HG02852 (cell line): ENCODE data around the gene GPR146.

Experiments
- ATAC-seq: cut with Tn5 transposase; IDR thresholded peaks from one replicate; pipeline ENCODE4 v1.9.1; 2021; ENCODE audit warnings: mild to moderate bottlenecking, moderate library complexity; ENCODE audit not compliant: unreplicated experiment

GPR146 gene

DNA sequence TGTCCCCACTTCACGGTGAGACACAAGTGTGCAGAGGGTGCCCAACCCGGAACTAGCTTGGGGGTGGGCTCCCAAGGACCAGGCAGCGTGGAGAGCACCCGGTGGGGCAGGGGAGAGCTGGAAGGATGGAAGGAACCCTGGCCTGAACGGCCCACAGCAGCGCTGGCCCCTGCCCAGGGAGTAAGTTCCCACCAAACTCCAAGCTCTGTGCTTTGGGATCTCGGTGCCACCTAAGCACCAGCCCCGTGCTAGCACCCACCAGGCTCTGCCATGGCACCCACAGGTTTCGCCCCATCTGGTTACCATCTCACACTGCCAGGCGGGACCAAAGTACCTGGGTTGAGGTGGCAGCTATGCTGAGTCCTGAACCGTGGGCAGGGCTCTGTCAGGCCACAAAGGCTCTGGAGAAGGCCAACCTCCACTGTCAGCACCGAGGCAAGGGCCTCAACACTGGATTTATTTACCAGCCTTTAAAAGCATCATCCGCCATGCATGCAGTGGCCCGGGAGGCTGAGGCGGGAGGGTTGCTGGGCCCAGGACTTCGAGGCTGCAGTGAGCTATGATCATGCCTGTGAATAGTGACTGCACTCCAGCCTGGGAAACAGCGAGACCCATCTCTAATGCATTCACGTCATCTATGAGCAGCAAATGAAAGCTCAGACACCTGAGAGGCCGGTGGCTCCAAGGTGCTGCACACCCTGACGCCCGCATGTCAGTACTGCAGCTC is 59.6 kb downstream of the GPR146 start:
- ATAC-seq: no peak

DNA sequence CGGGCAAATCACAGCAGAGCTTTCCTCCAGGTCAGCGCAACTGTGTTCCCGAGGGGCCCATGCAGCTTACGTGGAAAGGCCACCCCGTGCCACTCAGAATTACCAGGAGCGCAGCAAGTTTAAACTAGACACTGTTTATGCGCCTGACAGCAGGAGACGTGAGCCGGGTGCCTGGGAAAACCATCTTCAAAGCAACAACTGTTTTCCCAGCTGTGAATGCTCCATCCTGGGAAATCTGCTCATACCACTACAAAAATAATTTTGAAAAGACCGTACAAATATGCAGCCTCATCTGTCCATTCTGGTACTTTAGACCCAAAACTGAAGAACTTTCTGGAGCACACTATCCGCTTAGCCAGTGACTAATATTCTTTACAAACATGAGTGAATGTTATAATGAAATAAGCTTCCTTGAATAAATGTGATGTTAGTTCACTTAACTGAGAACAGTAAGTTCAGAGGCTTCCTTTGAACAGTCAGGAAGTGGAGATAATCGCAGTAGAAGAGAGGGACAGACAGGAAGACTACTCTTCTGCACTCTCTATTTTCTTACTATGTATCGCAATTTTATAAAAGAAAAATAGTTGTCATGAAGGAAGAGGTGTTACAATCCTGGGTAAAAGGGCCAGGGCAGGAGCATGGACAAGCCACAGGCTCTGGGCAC is 60.3 kb downstream of the GPR146 start:
- ATAC-seq: no peak

DNA sequence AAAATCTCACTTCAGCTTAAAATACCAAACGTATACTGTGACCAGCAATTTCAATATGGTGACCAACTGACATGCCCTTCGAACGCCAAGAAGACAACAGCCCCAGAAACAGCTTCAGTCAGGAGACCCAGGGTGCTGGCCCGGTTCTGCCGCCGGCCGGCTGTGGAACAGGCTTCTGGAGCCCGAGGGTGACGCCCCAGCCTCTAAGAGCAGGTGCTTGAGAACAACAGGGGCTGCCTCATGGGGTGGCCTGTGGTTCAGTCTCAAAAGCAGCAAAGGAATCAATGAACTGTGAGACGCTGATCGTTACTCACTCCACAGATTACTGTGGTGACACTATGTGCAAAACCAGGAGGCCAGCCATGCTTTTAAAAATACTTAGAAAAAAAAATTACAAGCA is 60.8 kb downstream of the GPR146 start:
- ATAC-seq: peak; percentile 58

DNA sequence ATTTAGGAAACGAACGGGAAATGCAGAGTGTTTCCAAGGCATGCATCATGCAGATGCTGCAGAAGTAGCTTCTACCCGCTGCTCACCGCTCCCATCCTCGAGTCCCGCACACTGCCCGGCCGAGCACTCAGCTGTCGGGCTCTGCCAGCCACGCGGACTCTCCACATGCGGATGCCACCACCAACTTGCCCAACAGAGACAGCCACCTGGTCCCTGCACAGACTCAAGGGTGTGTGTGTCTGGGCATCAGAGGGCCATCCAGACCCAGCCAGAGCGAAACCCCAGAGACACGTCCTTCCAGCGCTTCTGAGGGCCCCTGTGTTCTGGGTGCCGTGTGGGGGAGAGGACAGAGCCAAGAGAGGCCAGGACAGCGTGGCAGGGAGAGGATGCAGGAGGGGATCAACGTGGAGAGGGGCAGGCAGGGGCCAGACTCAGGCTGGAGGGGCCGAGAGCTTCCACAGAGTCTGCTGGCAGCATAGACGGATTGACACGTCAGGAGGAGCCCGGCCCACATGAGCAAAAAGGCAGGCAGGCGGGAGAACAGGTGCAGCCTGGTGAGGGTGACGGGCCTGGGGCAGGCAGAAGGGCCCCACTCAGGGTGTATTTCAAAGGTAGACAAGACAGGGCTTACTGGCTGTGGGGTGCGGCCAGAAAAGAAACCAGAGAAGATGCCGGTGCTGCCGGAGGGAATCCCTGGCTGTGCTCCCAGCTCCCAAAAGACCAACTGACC is 61.9 kb downstream of the GPR146 start:
- no peak for ATAC-seq

DNA sequence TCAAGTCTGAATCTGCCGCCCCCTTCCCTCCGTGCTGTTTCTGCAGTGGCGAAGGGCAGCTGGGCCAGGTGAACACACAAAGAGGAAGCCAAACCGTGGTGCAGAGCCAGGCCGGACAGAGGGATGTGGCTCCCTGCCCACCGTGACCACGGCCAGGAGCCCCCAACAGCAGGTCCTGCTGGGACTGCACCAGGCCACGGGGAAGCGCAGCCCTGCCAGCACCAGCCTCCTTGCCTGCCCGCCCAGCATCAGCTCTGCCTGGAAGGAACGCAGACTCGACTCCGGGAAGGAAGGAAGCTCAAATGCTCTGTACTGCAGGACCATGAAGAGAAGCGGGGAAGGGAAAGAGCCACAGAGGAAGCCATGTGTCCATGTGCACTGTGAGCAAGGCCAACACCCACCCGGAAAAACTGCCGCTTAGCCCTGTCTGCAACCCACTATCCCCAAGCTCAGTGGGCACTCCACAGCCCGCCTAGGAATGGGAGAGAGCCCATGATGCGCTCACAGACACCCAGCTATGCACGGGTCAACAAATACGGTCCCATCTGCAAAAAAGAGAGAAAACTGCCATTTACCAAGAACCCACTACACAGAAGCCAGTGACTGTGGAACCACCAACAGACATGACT is 62.6 kb downstream of the GPR146 start:
- no peak for ATAC-seq

DNA sequence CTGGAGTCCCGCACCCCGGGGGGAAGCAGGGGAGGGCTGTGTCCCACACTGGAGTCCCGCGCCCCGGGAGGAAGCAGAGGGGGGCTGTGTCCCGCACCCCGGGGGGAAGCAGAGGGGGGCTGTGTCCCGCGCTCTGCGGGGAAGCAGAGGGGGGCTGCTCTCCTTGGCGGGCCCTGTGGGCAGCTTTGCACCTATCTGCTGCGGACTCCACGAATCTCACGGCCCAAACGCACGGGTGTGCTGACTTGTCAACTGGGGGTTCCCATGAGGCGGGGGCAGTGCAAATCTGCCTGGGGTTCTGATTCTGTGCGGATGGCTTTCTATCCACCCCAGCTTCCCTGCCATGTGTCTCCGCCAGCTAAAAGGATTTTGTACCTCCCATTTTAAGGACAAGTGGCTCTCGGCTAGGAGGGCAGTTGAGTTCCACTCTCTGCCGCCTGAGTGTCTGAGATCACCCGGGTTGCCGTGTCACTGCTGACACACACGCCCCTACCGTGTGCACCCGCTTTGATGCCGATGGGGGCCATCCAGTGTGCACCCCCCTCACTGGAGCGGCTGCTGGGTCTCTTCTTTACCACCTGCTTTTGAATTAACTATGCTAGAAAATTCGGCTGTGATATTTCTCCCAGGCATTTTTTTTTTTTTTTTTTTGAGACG is 64.0 kb downstream of the GPR146 start:
- ATAC-seq: no peak
